Astrocyte (in vitro differentiated cells and primary cell): ENCODE results near the gene ATAD5. TPM values are rescaled to one million over a fixed set of nuclear protein-coding genes. Genes with fewer than 3 reads are reported as not detected.
"Not testable (repeated sequence)": the region's sequence is repeated elsewhere in the genome, so short reads cannot be mapped to it uniquely, and the experiment has no call there.

Experiments
- DNase-seq: peaks from one replicate; pipeline ENCODE4 v3.0.0-alpha.2; 2010; ENCODE audit warnings: low read depth
- FAIRE-seq: peaks from 2 replicates; lab custom pipeline; 2011; peaks lifted over from hg19 to GRCh38; lab: Jason Lieb, UNC
- H2AFZ ChIP-seq: 2 replicates; pipeline ENCODE4 v1.6.0; 2012; ENCODE audit warnings: low read depth, low read length, inconsistent platforms
- H3K27ac ChIP-seq: 2 replicates; pipeline ENCODE4 v1.5.1; 2011; ENCODE audit warnings: low read depth, low read length, inconsistent platforms
- H3K27me3 ChIP-seq: 2 replicates; pipeline ENCODE4 v1.6.0; 2011; ENCODE audit warnings: low read length, inconsistent platforms; ENCODE audit not compliant: insufficient read depth
- H3K36me3 ChIP-seq: 2 replicates; pipeline ENCODE4 v1.5.1; 2011; ENCODE audit warnings: low read length, inconsistent platforms; ENCODE audit not compliant: insufficient read depth
- H3K4me1 ChIP-seq: 2 replicates; pipeline ENCODE4 v1.5.1; 2011; ENCODE audit warnings: low read length, inconsistent platforms; ENCODE audit not compliant: insufficient read depth
- H3K4me2 ChIP-seq: 2 replicates; pipeline ENCODE4 v1.6.0; 2012; ENCODE audit warnings: low read length, inconsistent platforms
- H3K4me3 ChIP-seq: 2 replicates; pipeline ENCODE4 v1.5.1; 2011; ENCODE audit warnings: low read depth, mild to moderate bottlenecking, low read length, inconsistent platforms; ENCODE audit not compliant: insufficient read depth
- H3K79me2 ChIP-seq: 2 replicates; pipeline ENCODE4 v1.6.0; 2012; ENCODE audit warnings: mild to moderate bottlenecking, low read length, inconsistent platforms; ENCODE audit not compliant: insufficient read depth
- H3K9ac ChIP-seq: 2 replicates; pipeline ENCODE4 v1.6.0; 2012; ENCODE audit warnings: mild to moderate bottlenecking, low read length, inconsistent platforms
- H3K9me3 ChIP-seq: 2 replicates; pipeline ENCODE4 v1.5.1; 2012; ENCODE audit warnings: low read depth, mild to moderate bottlenecking, low read length, inconsistent platforms; ENCODE audit not compliant: insufficient read depth
- H4K20me1 ChIP-seq: 2 replicates; pipeline ENCODE4 v1.6.0; 2012; ENCODE audit warnings: low read length, inconsistent platforms; ENCODE audit not compliant: insufficient read depth
- H3K27ac Mint-ChIP-seq: one replicate; pipeline ENCODE4 v1.8.0; 2021; ENCODE audit warnings: mild to moderate bottlenecking, mixed read lengths; ENCODE audit not compliant: unreplicated experiment
- H3K27me3 Mint-ChIP-seq: one replicate; pipeline ENCODE4 v1.8.0; 2021; ENCODE audit warnings: low read depth, mixed read lengths; ENCODE audit not compliant: unreplicated experiment
- H3K36me3 Mint-ChIP-seq: one replicate; pipeline ENCODE4 v1.8.0; 2021; ENCODE audit warnings: low read depth, mixed read lengths; ENCODE audit not compliant: unreplicated experiment
- H3K4me1 Mint-ChIP-seq: one replicate; pipeline ENCODE4 v1.8.0; 2021; ENCODE audit warnings: low read depth, mixed read lengths; ENCODE audit not compliant: unreplicated experiment
- H3K4me3 Mint-ChIP-seq: one replicate; pipeline ENCODE4 v1.8.0; 2021; ENCODE audit warnings: mild to moderate bottlenecking, moderate library complexity, mixed read lengths; ENCODE audit not compliant: unreplicated experiment
- H3K9me3 Mint-ChIP-seq: one replicate; pipeline ENCODE4 v1.8.0; 2021; ENCODE audit warnings: mild to moderate bottlenecking, mixed read lengths; ENCODE audit not compliant: unreplicated experiment
- EZH2 ChIP-seq: IDR thresholded peaks from 2 replicates; pipeline ENCODE4 v1.6.1; 2012; ENCODE audit warnings: mild to moderate bottlenecking, low read length, inconsistent platforms; ENCODE audit not compliant: insufficient read depth
- total RNA-seq: library from RNA; stranded (reverse); gene quantifications from 2 replicates; pipeline ENCODE4 v1.2.1, GENCODE V29; 2021
- TF ChIP-seq, protein P1 (sequence below): IDR thresholded peaks from 2 replicates; pipeline ENCODE4 v1.5.1; 2011; ENCODE audit warnings: low read depth, mild to moderate bottlenecking, inconsistent platforms, low read length, moderate library complexity; ENCODE audit not compliant: insufficient read depth

Gene ATAD5
- total RNA-seq, 1 donor from 2014 or later, result 2.6 TPM

DNA sequence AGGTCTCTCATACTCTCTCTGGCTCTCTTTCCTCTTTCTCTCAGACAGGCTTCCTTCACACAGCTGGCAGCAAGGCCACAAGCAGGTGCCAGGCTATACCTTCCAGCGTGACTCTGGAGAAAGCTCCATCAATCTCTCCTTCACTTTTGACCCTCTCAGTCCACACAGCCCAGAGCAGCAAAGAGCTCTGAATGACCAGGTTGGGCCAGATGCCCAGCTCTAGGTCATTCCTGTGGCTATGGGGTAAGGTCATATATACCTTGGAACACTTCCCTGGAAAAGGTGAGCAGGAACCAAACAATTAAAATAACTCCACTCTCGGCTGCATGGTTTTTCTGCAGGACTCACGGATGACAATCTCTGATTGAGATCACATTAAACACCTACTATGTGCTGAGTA, 98.7 kb downstream of the ATAD5 start:
- Mint-ChIP-seq H3K27me3 (peaks cover 37% of the 10 kb centered on the region), H3K4me3 (no peak overlapping the region), H3K9me3 (no peaks in the 10 kb centered on the region), H3K4me1 (no peaks in the 10 kb centered on the region), H3K36me3 (no peaks in the 10 kb centered on the region), H3K27ac (no peak overlapping the region)
- Histone ChIP-seq H4K20me1 (no peaks in the 10 kb centered on the region), H3K4me3 (no peak overlapping the region), H3K79me2 (no peaks in the 10 kb centered on the region), H3K4me2 (no peak overlapping the region), H3K9me3 (no peaks in the 10 kb centered on the region), H2AFZ (no peak overlapping the region), H3K36me3 (no peaks in the 10 kb centered on the region), H3K4me1 (no peaks in the 10 kb centered on the region), H3K27me3 (peaks cover 10% of the 10 kb centered on the region), H3K9ac (no peak overlapping the region), H3K27ac (no peak overlapping the region)
- FAIRE-seq (no peak), DNase-seq (no peak)
- no peak for TF ChIP-seq EZH2
- TF ChIP-seq, protein P1, sequence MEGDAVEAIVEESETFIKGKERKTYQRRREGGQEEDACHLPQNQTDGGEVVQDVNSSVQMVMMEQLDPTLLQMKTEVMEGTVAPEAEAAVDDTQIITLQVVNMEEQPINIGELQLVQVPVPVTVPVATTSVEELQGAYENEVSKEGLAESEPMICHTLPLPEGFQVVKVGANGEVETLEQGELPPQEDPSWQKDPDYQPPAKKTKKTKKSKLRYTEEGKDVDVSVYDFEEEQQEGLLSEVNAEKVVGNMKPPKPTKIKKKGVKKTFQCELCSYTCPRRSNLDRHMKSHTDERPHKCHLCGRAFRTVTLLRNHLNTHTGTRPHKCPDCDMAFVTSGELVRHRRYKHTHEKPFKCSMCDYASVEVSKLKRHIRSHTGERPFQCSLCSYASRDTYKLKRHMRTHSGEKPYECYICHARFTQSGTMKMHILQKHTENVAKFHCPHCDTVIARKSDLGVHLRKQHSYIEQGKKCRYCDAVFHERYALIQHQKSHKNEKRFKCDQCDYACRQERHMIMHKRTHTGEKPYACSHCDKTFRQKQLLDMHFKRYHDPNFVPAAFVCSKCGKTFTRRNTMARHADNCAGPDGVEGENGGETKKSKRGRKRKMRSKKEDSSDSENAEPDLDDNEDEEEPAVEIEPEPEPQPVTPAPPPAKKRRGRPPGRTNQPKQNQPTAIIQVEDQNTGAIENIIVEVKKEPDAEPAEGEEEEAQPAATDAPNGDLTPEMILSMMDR, result no peak

DNA sequence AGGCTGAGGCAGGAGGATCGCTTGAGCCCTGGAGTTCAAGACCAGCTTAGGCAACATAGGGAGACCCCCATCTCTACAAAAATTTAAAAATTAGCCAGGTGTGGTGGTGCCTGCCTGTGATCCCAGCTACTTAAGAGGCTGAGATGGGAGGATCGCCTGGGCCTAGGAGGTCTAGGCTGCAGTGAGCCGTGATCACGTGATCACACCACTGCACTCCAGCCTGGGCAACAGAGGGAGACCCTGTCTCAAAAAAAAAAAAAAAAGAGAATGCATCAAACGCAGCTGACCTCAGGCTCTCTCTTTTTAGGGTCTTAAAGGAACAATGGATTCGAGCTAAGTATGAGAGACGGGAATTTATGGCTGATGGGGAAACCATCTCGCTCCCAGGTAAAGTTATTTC, 99.8 kb downstream of the ATAD5 start:
- not testable (repeated sequence) for H3K27ac ChIP-seq, H3K36me3 Mint-ChIP-seq, FAIRE-seq, H3K9me3 Mint-ChIP-seq, H3K4me2 ChIP-seq, H3K4me1 Mint-ChIP-seq, H2AFZ ChIP-seq, H3K9ac ChIP-seq, H3K27ac Mint-ChIP-seq, H3K4me3 ChIP-seq, H3K4me3 Mint-ChIP-seq, H3K36me3 ChIP-seq, DNase-seq, H3K4me1 ChIP-seq, H3K79me2 ChIP-seq, H3K27me3 ChIP-seq, H3K9me3 ChIP-seq, H4K20me1 ChIP-seq
- H3K27me3 Mint-ChIP-seq, result peaks cover 31% of the 10 kb centered on the region

GRCh38 chr17:30933966-30934365, 102.2 kb downstream of the ATAD5 start:
- H3K27ac Mint-ChIP-seq, result no peak overlapping the region
- peaks cover 28% of the 10 kb centered on the region for H3K27me3 Mint-ChIP-seq

More at GRCh38 chr17:30933966-30934365, 102.2 kb downstream of the ATAD5 start:
- Mint-ChIP-seq H3K36me3 (no peaks in the 10 kb centered on the region), H3K4me3 (no peak overlapping the region), H3K4me1 (no peaks in the 10 kb centered on the region), H3K9me3 (no peaks in the 10 kb centered on the region)
- no peaks in the 10 kb centered on the region for H3K9me3 ChIP-seq
- no peaks in the 10 kb centered on the region for H3K36me3 ChIP-seq
- no peaks in the 10 kb centered on the region for H4K20me1 ChIP-seq
- H3K4me1 ChIP-seq, result no peaks in the 10 kb centered on the region
- no peak overlapping the region for H2AFZ ChIP-seq
- TF ChIP-seq, protein P1, result no peak
- no peak overlapping the region for H3K4me3 ChIP-seq
- no peaks in the 10 kb centered on the region for H3K79me2 ChIP-seq
- no peak overlapping the region for H3K4me2 ChIP-seq
- no peak overlapping the region for H3K9ac ChIP-seq
- no peak overlapping the region for H3K27ac ChIP-seq
- FAIRE-seq (no peak), DNase-seq (no peak)
- H3K27me3 ChIP-seq, result peaks cover 10% of the 10 kb centered on the region
